Mammary epithelial cell (primary cell): ENCODE measurements around the gene RBBP6.

Experiments
- CTCF ChIP-seq, 2 donors: IDR thresholded peaks in 1 of 2; conservative IDR thresholded peaks in 1 of 2; 2 replicates each; pipeline ENCODE4 v1.5.1; 2011 to 2012; ENCODE audit warnings: inconsistent platforms in 2 of 2, low read length in 2 of 2, mild to moderate bottlenecking in 2 of 2, control low read depth in 1 of 2, low read depth in 1 of 2; ENCODE audit not compliant: insufficient read depth in 1 of 2; ENCODE audit errors: extremely low read depth in 1 of 2
- EZH2 ChIP-seq: IDR thresholded peaks from 2 replicates; pipeline ENCODE4 v1.6.1; 2012; ENCODE audit warnings: low read length, inconsistent platforms, borderline replicate concordance

DNA sequence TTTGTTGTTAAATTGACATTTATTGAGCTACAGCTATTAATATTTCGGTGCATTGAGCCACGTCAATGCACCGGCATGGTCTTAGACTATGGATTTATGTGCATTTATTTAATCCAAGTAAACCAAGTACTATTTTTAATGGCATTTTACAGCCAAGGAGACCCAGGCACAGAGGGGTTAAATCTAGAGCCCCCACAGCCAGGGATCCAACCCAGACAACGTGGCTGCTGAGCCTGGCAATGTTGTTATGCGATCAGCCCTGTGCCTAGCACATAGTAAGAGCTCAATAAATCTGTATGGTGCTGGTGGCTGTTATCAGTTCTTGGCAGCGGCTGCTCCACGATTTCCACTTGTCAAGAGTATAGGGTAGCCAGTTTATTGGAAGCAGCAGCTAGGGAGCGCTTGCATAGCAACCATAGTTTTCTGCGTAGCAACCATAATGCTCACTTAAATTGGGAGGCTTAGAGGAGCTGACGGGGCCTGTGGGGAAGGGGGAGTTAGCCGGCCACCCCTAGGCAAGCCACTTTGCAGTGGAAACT, 541 bp upstream of the RBBP6 start:
- TF ChIP-seq CTCF (conservative IDR thresholded peaks at IDR 0.05 in 1 of 2, IDR thresholded peaks at IDR 0.05 in 1 of 2; ENCODE audit: extremely low read depth in 1 of 2, insufficient read depth in 1 of 2, low read depth in 1 of 2, low read length in 2 of 2): no peak
- TF ChIP-seq EZH2: no peak
